Left lobe of liver (tissue), 2 donors: ENCODE results near the gene CST3. TPM values are rescaled to one million over a fixed set of nuclear protein-coding genes. Genes with fewer than 3 reads are reported as not detected.

ENCODE experiments used
- ATAC-seq: fragments of 200-7000 bp; cut with Tn5 transposase; one replicate; pipeline ENCODE4 v1.9.1; 2020; ENCODE audit warnings: mild to moderate bottlenecking, moderate library complexity
- DNase-seq: peaks from one replicate; pipeline ENCODE4 v3.0.0-alpha.2; 2020; ENCODE audit warnings: low spot score
- total RNA-seq: library from RNA; stranded (reverse); gene quantifications from one replicate; pipeline ENCODE4 v1.2.1, GENCODE V29; 2021
- donor health status: DM: no; HTN: no; CAD: no; lungs with moderate emphysema.
- donor health status: DM: no; HTN: yes; CAD: no.

The CST3 gene
- total RNA-seq, 1 donor from 2014 or later: 1,478 TPM

GRCh38 chr20:23605867-23606651 lies 31.7 kb downstream of the CST3 start, which contains the start of gene CST9:
CST9 (minus strand) TSS chr20:23605917; CDS start chr20:23605864, 53 bp downstream.
- ATAC-seq: no peak
- DNase-seq: no peak

- ATAC-seq: no peak
- no peak for DNase-seq
Measured at GRCh38 chr20:23604306-23604705, 33.4 kb downstream of the CST3 start.

GRCh38 chr20:23603321-23603720 lies 34.4 kb downstream of the CST3 start:
- ATAC-seq (no peak), DNase-seq (no peak)

- DNase-seq (no peak), ATAC-seq (no peak)
Measured at GRCh38 chr20:23602699-23603098, 35.1 kb downstream of the CST3 start.

GRCh38 chr20:23602241-23602640 lies 35.5 kb downstream of the CST3 start:
- no peak for ATAC-seq
- no peak for DNase-seq

GRCh38 chr20:23601715-23602114 lies 36.0 kb downstream of the CST3 start:
- DNase-seq (no peak), ATAC-seq (no peak)

GRCh38 chr20:23598481-23598880 lies 39.3 kb downstream of the CST3 start:
- DNase-seq (no peak), ATAC-seq (no peak)

- ATAC-seq (no peak), DNase-seq (no peak)
Measured at GRCh38 chr20:23596579-23597250, 41.0 kb downstream of the CST3 start.

- no peak for DNase-seq
- no peak for ATAC-seq
Measured at GRCh38 chr20:23595941-23596340, 41.8 kb downstream of the CST3 start.

GRCh38 chr20:23588434-23589403 lies 49.0 kb downstream of the CST3 start:
- DNase-seq (no peak), ATAC-seq (no peak)

- no peak for ATAC-seq
- no peak for DNase-seq
Measured at GRCh38 chr20:23587631-23588030, 50.1 kb downstream of the CST3 start.

- no peak for ATAC-seq
- no peak for DNase-seq
Measured at GRCh38 chr20:23586735-23587525, 50.8 kb downstream of the CST3 start.

GRCh38 chr20:23585808-23586734 lies 51.7 kb downstream of the CST3 start:
- no peak for ATAC-seq
- DNase-seq: no peak

GRCh38 chr20:23585449-23585807 lies 52.3 kb downstream of the CST3 start:
- no peak for DNase-seq
- no peak for ATAC-seq

GRCh38 chr20:23584434-23585199 lies 53.1 kb downstream of the CST3 start:
- ATAC-seq: no peak
- DNase-seq: no peak
